GM12878 (cell line): ENCODE results near the gene PRR5L. TPM values are rescaled to one million over a fixed set of nuclear protein-coding genes. Genes with fewer than 3 reads are reported as not detected.

ENCODE experiments used
- ATAC-seq: fragments of 200-7000 bp; cut with Tn5 transposase; 3 replicates; pipeline ENCODE4 v1.9.1; 2020; ENCODE audit warnings: mild to moderate bottlenecking, moderate library complexity
- BruUV-seq: library from RNA; stranded (reverse); fragments of 400-500 nt; replicated peaks from 2 replicates; lab custom pipeline; 2021; lab: Mats Ljungman, UMichigan
- CTCF ChIA-PET: fragments of 300-600 bp; sonication (Branson Sonifier 250); formaldehyde crosslinking; extraction: SDS; loops from one replicate; lab custom pipeline; 2021; ENCODE audit warnings: inconsistent platforms; lab: Yijun Ruan, JAX
- POLR2A ChIA-PET: fragments of 350-600 bp; formaldehyde crosslinking; extraction: SDS; loops from one replicate; lab custom pipeline; 2021; ENCODE audit warnings: inconsistent platforms; lab: Charles Lee
- RAD21 ChIA-PET: fragments of 300-600 bp; sonication (Branson Sonifier 250); formaldehyde crosslinking; loops from one replicate; lab custom pipeline; 2023; ENCODE audit warnings: antibody characterized with exemption; ENCODE audit not compliant: unreplicated experiment; lab: Charles Lee
- SMC1A ChIA-PET: fragments of 300-600 bp; sonication (Branson Sonifier 250); formaldehyde crosslinking; loops from one replicate; lab custom pipeline; 2023; ENCODE audit not compliant: unreplicated experiment, uncharacterized antibody; lab: Charles Lee
- DNase-seq: peaks from one replicate; pipeline ENCODE4 v3.0.0-alpha.2; 2011; ENCODE audit warnings: low read depth, low spot score
- FAIRE-seq: peaks from 3 replicates; lab custom pipeline; 2011; peaks lifted over from hg19 to GRCh38; lab: Jason Lieb, UNC
- H2AFZ ChIP-seq: 2 replicates; pipeline ENCODE4 v1.6.0; 2011; ENCODE audit warnings: low read depth, low read length, control low read depth; ENCODE audit not compliant: control insufficient read depth
- H3K27ac ChIP-seq: 2 replicates; pipeline ENCODE4 v1.5.1; 2011; ENCODE audit warnings: control low read depth; ENCODE audit not compliant: control insufficient read depth, insufficient read depth
- H3K27me3 ChIP-seq, 2 experiments: replicated peaks in 1 of 2; 2 replicates each; pipeline versions ENCODE4 v1.6.0 to v1.6.1; 2011; ENCODE audit warnings: low read length in 1 of 2; ENCODE audit not compliant: control insufficient read depth in 2 of 2, insufficient read depth in 2 of 2
- H3K36me3 ChIP-seq, 2 experiments: 2 replicates each; pipeline ENCODE4 v1.5.1; 2011; ENCODE audit warnings: low read length in 1 of 2; ENCODE audit not compliant: control insufficient read depth in 2 of 2, insufficient read depth in 2 of 2
- H3K4me1 ChIP-seq: 2 replicates; pipeline ENCODE4 v1.6.1; 2011; ENCODE audit warnings: mild to moderate bottlenecking, low read length, moderate library complexity, mixed read lengths; ENCODE audit not compliant: control insufficient read depth, insufficient read depth
- H3K4me2 ChIP-seq: 2 replicates; pipeline ENCODE4 v1.6.0; 2011; ENCODE audit warnings: control low read depth; ENCODE audit not compliant: control insufficient read depth, insufficient read depth
- H3K4me3 ChIP-seq: fragments of 200-600 bp; sonication (generic); 2 replicates; pipeline ENCODE4 v1.5.1; 2016
- H3K79me2 ChIP-seq: 2 replicates; pipeline ENCODE4 v1.6.0; 2011; ENCODE audit warnings: low read length; ENCODE audit not compliant: control insufficient read depth, insufficient read depth
- H3K9ac ChIP-seq: 2 replicates; pipeline ENCODE4 v1.8.0; 2011; ENCODE audit warnings: low read length, control low read depth, mixed read lengths; ENCODE audit not compliant: control insufficient read depth, insufficient read depth
- H3K9me3 ChIP-seq: replicated peaks from 3 replicates; pipeline ENCODE4 v1.5.1; 2011; ENCODE audit warnings: mild to moderate bottlenecking, low read length; ENCODE audit not compliant: control insufficient read depth, insufficient read depth
- H4K20me1 ChIP-seq: 2 replicates; pipeline ENCODE4 v1.6.0; 2011; ENCODE audit not compliant: control insufficient read depth, insufficient read depth
- CHD1 ChIP-seq: IDR thresholded peaks from 2 replicates; pipeline ENCODE4 v1.6.1; 2012; ENCODE audit warnings: low read depth, low read length, improper control_type of control experiment
- EP300 ChIP-seq, 2 experiments: fragments of 150-350 bp in 1 of 2; IDR thresholded peaks; 2 replicates each; pipeline ENCODE4 v1.6.1; 2011 to 2012; ENCODE audit warnings: low read depth in 2 of 2, low read length in 2 of 2, borderline replicate concordance in 1 of 2, improper control_type of control experiment in 1 of 2, inconsistent platforms in 1 of 2; ENCODE audit not compliant: control insufficient read depth in 1 of 2
- FOS ChIP-seq: IDR thresholded peaks from 3 replicates; pipeline ENCODE4 v1.6.1; 2011; ENCODE audit warnings: borderline replicate concordance; ENCODE audit not compliant: insufficient read length; ENCODE audit errors: extremely low read depth
- GATAD2B ChIP-seq: fragments of 450-650 bp; conservative IDR thresholded peaks from 2 replicates; pipeline ENCODE4 v1.6.1; 2017; ENCODE audit warnings: low read depth, mild to moderate bottlenecking, moderate library complexity
- HCFC1 ChIP-seq: fragments of 150-350 bp; IDR thresholded peaks from 2 replicates; pipeline ENCODE4 v1.6.1; 2014; ENCODE audit warnings: low read length
- IRF4 ChIP-seq: IDR thresholded peaks from 2 replicates; pipeline ENCODE4 v1.6.1; 2011; ENCODE audit warnings: low read depth, low read length
- MTA3 ChIP-seq: IDR thresholded peaks from 2 replicates; pipeline ENCODE4 v1.6.1; 2012; ENCODE audit warnings: low read length, inconsistent platforms, borderline replicate concordance
- PKNOX1 ChIP-seq: fragments of 450-650 bp; IDR thresholded peaks from 2 replicates; pipeline ENCODE4 v1.6.1; 2016; ENCODE audit warnings: mild to moderate bottlenecking
- SPI1 ChIP-seq: IDR thresholded peaks from 2 replicates; pipeline ENCODE4 v1.6.1; 2011; ENCODE audit warnings: low read depth, mild to moderate bottlenecking, low read length, moderate library complexity, borderline replicate concordance; ENCODE audit not compliant: insufficient read depth
- SRF ChIP-seq, 2 experiments: IDR thresholded peaks; 2 replicates each; pipeline ENCODE4 v1.6.1; 2011; ENCODE audit warnings: low read depth in 2 of 2, low read length in 2 of 2, mild to moderate bottlenecking in 1 of 2, moderate library complexity in 1 of 2
- ZBTB4 ChIP-seq: fragments of 450-650 bp; formaldehyde crosslinking; IDR thresholded peaks from 2 replicates; pipeline ENCODE4 v1.4.0; 2022; ENCODE audit warnings: mild to moderate bottlenecking, moderate library complexity
- ZNF207 ChIP-seq: fragments of 450-650 bp; IDR thresholded peaks from 2 replicates; pipeline ENCODE4 v1.6.1; 2014; ENCODE audit warnings: antibody characterized with exemption, mild to moderate bottlenecking, borderline replicate concordance
- ZNF24 ChIP-seq: fragments of 450-650 bp; IDR thresholded peaks from 2 replicates; pipeline ENCODE4 v1.6.1; 2017; ENCODE audit warnings: antibody characterized with exemption, mild to moderate bottlenecking
- ZNF384 ChIP-seq: IDR thresholded peaks from 2 replicates; pipeline ENCODE4 v1.6.1; 2012; ENCODE audit warnings: low read depth, mild to moderate bottlenecking, low read length, improper control_type of control experiment, borderline replicate concordance
- ZNF622 ChIP-seq: fragments of 450-650 bp; IDR thresholded peaks from 2 replicates; pipeline ENCODE4 v1.6.1; 2017; ENCODE audit warnings: mild to moderate bottlenecking, inconsistent platforms
- WGBS: methylation state at CpG from one replicate; pipeline ENCODE4 v1.1.6; 2016; ENCODE audit warnings: low lambda C conversion rate; ENCODE audit not compliant: insufficient replicate concordance, insufficient coverage; ENCODE audit errors: missing lambda C conversion rate; 5-methylcytosine and 5-hydroxymethylcytosine counted together
- in situ Hi-C: fragments of 300-500 bp; cut with MboI; formaldehyde crosslinking; loops from 9 replicates; pipeline ENCODE4 v1.14.3; 2018; ENCODE audit warnings: mixed read lengths
- intact Hi-C: fragments of 100-400 bp; cut with micrococcal nuclease; formaldehyde crosslinking; loops from one replicate; pipeline ENCODE4 v1.14.2; 2022; ENCODE audit not compliant: unreplicated experiment
- polyA plus RNA-seq, 11 experiments: library from polyadenylated mRNA; depleted of rRNA in 4 of 11; unstranded in 6 of 11; stranded (reverse) in 5 of 11; fragments of >200 nt; fragmentation: Nextera tagmentation in 4 of 11; fragmentation: Illumina TruSeq in 1 of 11; extraction: Ambion mirVana in 4 of 11; extraction: Trizol in 1 of 11; gene quantifications; 1 replicate in 1 of 11; 2 replicates in 10 of 11; pipeline versions ENCODE4 v1.2.1 to v1.2.3, GENCODE V29; 2011 to 2016; ENCODE audit warnings: inconsistent platforms in 2 of 11, missing spikeins in 2 of 11, low read depth in 1 of 11
- total RNA-seq, 4 experiments: library from RNA; depleted of rRNA in 3 of 4; stranded (reverse); fragments of >200 nt in 3 of 4; fragmentation: Illumina TruSeq in 1 of 4; extraction: Trizol in 1 of 4; gene quantifications; 2 replicates each; pipeline versions ENCODE4 v1.2.1 to v1.2.3, GENCODE V29; 2013 to 2021
- TF ChIP-seq, protein P1 (sequence below): fragments of 450-650 bp; IDR thresholded peaks from 2 replicates; pipeline ENCODE4 v1.6.1; 2017; ENCODE audit warnings: borderline replicate concordance
- TF ChIP-seq, protein P2 (sequence below): IDR thresholded peaks from 2 replicates; pipeline ENCODE4 v1.6.1; 2012; ENCODE audit warnings: low read length, inconsistent platforms

PRR5L gene
- total and polyA plus RNA-seq, 10 of the 15 experiments (the other 5 are each of a cell fraction or from before 2014, with no cell fraction given) = 0.11 to 4.2 (median 0.67) TPM; not detected in 1

DNA sequence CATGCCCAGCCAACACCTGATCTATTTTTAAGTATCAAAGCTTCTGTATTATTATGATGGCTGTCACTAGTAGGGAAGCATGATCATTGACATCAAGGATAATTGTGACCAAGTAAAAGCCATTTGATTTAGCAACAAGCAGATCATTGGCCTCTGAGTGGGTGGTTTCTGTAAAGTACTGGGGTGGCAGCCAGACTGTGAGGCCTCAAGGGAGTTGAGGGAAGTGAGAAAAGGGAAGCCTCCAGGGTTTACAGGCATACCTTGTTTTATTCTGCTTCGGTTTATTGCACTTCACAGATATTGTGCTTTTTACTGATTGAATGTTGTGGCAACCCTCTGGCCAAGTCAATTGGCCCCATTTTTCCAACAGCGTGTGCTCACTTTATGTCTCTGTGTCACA is 60.1 kb downstream of the PRR5L start:
- 23% methylated on average over 2 of the region's 2 CpGs for WGBS
- H3K27ac ChIP-seq = no peak overlapping the region
- no peaks in the 10 kb centered on the region for H3K9me3 ChIP-seq
- BruUV-seq = no TSS peak
- in situ Hi-C loops = no loop called here
- intact Hi-C loops = no loop called here
- FAIRE-seq = peak; percentile 7
- ChIA-PET SMC1A (interaction anchor here (0.7 to 1.5 kb wide), 5 partner anchors 26 to 121 kb away, joined by 3 to 4 read pairs (median 4); no protein-coding TSS in a partner anchor), CTCF (interaction anchor here (1.5 to 2.2 kb wide), 2 partner anchors 25 to 122 kb away, joined by 4 to 9 read pairs; no protein-coding TSS in a partner anchor), RAD21 (interaction anchor here (0.8 to 1.5 kb wide), 4 partner anchors 12 to 137 kb away, joined by 3 read pairs; no protein-coding TSS in a partner anchor), POLR2A (interaction anchor here (1.3 kb wide), 1 partner anchor 9 kb away, joined by 3 read pairs; no protein-coding TSS in a partner anchor)
- DNase-seq = peak; percentile 57
- H3K27me3 ChIP-seq = no peaks in the 10 kb centered on the region
- H3K9ac ChIP-seq = no peak overlapping the region
- H3K4me1 ChIP-seq = peaks cover 58% of the 10 kb centered on the region
- H3K4me3 ChIP-seq = no peak overlapping the region
- H3K36me3 ChIP-seq = no peaks in the 10 kb centered on the region
- peak; percentile 83 for ATAC-seq
- peak overlapping the region; percentile 62 for H3K4me2 ChIP-seq
- H3K79me2 ChIP-seq = no peaks in the 10 kb centered on the region
- no peak overlapping the region for H2AFZ ChIP-seq
- H4K20me1 ChIP-seq = no peaks in the 10 kb centered on the region
- no peak for TF ChIP-seq IRF4
- no peak for TF ChIP-seq MTA3
- no peak for TF ChIP-seq ZNF384
- TF ChIP-seq, protein P1, sequence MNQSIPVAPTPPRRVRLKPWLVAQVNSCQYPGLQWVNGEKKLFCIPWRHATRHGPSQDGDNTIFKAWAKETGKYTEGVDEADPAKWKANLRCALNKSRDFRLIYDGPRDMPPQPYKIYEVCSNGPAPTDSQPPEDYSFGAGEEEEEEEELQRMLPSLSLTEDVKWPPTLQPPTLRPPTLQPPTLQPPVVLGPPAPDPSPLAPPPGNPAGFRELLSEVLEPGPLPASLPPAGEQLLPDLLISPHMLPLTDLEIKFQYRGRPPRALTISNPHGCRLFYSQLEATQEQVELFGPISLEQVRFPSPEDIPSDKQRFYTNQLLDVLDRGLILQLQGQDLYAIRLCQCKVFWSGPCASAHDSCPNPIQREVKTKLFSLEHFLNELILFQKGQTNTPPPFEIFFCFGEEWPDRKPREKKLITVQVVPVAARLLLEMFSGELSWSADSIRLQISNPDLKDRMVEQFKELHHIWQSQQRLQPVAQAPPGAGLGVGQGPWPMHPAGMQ = no peak
- no peak for TF ChIP-seq ZNF207
- TF ChIP-seq CHD1 = no peak
- TF ChIP-seq SRF (IDR thresholded peaks at IDR 0.05; ENCODE audit: low read depth in 2 of 2, low read length in 2 of 2) = no peak
- peak; percentile 80 for TF ChIP-seq SPI1
- TF ChIP-seq FOS = no peak
- no peak for TF ChIP-seq HCFC1
- TF ChIP-seq ZNF24 = no peak
- no peak for TF ChIP-seq GATAD2B
- TF ChIP-seq PKNOX1 = 0 out of 2 replicates have a peak, but pooled peaks have one; percentile 21
- peak in 1 of 2 experiments; percentile 34; a peak in 1 of 4 replicates for TF ChIP-seq EP300 (IDR thresholded peaks at IDR 0.05; ENCODE audit: borderline replicate concordance in 1 of 2, control insufficient read depth in 1 of 2, low read depth in 2 of 2, low read length in 2 of 2)
- TF ChIP-seq, protein P2, sequence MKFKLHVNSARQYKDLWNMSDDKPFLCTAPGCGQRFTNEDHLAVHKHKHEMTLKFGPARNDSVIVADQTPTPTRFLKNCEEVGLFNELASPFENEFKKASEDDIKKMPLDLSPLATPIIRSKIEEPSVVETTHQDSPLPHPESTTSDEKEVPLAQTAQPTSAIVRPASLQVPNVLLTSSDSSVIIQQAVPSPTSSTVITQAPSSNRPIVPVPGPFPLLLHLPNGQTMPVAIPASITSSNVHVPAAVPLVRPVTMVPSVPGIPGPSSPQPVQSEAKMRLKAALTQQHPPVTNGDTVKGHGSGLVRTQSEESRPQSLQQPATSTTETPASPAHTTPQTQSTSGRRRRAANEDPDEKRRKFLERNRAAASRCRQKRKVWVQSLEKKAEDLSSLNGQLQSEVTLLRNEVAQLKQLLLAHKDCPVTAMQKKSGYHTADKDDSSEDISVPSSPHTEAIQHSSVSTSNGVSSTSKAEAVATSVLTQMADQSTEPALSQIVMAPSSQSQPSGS = no peak; the same call in 1 of the 2 replicates
- TF ChIP-seq ZNF622 = no peak
- no peak for TF ChIP-seq ZBTB4 (CRISPR knock-in tag)
